Measurements from ENCODE around the gene RYK. TPM values are rescaled to one million over a fixed set of nuclear protein-coding genes. Genes with fewer than 3 reads are reported as not detected.

RYK gene
- total RNA-seq, 2 donors from 2014 or later = 36.1 to 43.2 TPM

- intact Hi-C loops (cut with DNase I) = no loop called here
- peak overlapping the region in 1 of 2 donors; percentile 32 for H3K4me3 ChIP-seq
- peak overlapping the region in 2 of 4 donors; percentile 87 to 88 for H3K27ac ChIP-seq
- no peaks in the 10 kb centered on the region for H3K27me3 ChIP-seq
- ATAC-seq = no peak
- no peaks in the 10 kb centered on the region for H3K36me3 ChIP-seq (replicated peaks in 1 of 2; ENCODE audit: insufficient read depth in 1 of 2, low read depth in 2 of 2)
- no peaks in the 10 kb centered on the region for H3K9me3 ChIP-seq
- peaks cover 26% of the 10 kb centered on the region for H3K4me1 ChIP-seq
- TF ChIP-seq POLR2A (IDR thresholded peaks at IDR 0.05) = no peak
- TF ChIP-seq CTCF (IDR thresholded peaks at IDR 0.05) = no peak
- no peak for DNase-seq
- WGBS, 2 donors = 4% methylated on average over 4 of the region's 4 CpGs
These were observed 1.3 kb downstream of the RYK start for GRCh38 chr3:134249296-134249841.

- 88 to 93% methylated on average over 2 of the region's 2 CpGs for WGBS, 2 donors
- no peaks in the 10 kb centered on the region for H3K9me3 ChIP-seq
- H3K4me1 ChIP-seq = peaks cover 52% of the 10 kb centered on the region
- intact Hi-C loops (cut with DNase I) = no loop called here
- DNase-seq = no peak
- TF ChIP-seq POLR2A (IDR thresholded peaks at IDR 0.05) = no peak
- TF ChIP-seq CTCF (IDR thresholded peaks at IDR 0.05) = no peak
- no peaks in the 10 kb centered on the region for H3K27me3 ChIP-seq
- ATAC-seq = no peak
- no peaks in the 10 kb centered on the region for H3K36me3 ChIP-seq (replicated peaks in 1 of 2; ENCODE audit: insufficient read depth in 1 of 2, low read depth in 2 of 2)
- no peak overlapping the region for H3K4me3 ChIP-seq
- no peak overlapping the region for H3K27ac ChIP-seq
These were observed 5.7 kb downstream of the RYK start for GRCh38 chr3:134244921-134245320.

- WGBS, 2 donors = 89 to 95% methylated on average over 3 of the region's 3 CpGs
- ATAC-seq = no peak
- intact Hi-C loops (cut with DNase I) = no loop called here
- H3K4me1 ChIP-seq = peaks cover 52% of the 10 kb centered on the region
- no peak overlapping the region for H3K4me3 ChIP-seq
- no peaks in the 10 kb centered on the region for H3K27me3 ChIP-seq
- no peak for DNase-seq
- no peaks in the 10 kb centered on the region for H3K9me3 ChIP-seq
- TF ChIP-seq POLR2A (IDR thresholded peaks at IDR 0.05) (no peak), CTCF (IDR thresholded peaks at IDR 0.05) (no peak)
- H3K27ac ChIP-seq = no peak overlapping the region
- no peaks in the 10 kb centered on the region for H3K36me3 ChIP-seq (replicated peaks in 1 of 2; ENCODE audit: insufficient read depth in 1 of 2, low read depth in 2 of 2)
These were observed 7.7 kb downstream of the RYK start for GRCh38 chr3:134242649-134243617.

- Histone ChIP-seq H3K9me3 (no peaks in the 10 kb centered on the region), H3K4me1 (peaks cover 68% of the 10 kb centered on the region), H3K27me3 (no peaks in the 10 kb centered on the region), H3K4me3 (no peak overlapping the region), H3K36me3 (replicated peaks in 1 of 2; ENCODE audit: insufficient read depth in 1 of 2, low read depth in 2 of 2) (no peaks in the 10 kb centered on the region), H3K27ac (no peak overlapping the region)
- DNase-seq = no peak
- TF ChIP-seq CTCF (IDR thresholded peaks at IDR 0.05) (no peak), POLR2A (IDR thresholded peaks at IDR 0.05) (no peak)
- WGBS, 2 donors = 86 to 96% methylated on average over 1 of the region's 1 CpG
- ATAC-seq = no peak
- intact Hi-C loops (cut with DNase I) = no loop called here
These were observed 11.1 kb downstream of the RYK start for GRCh38 chr3:134239538-134239937.
